Calu3 (cell line): ENCODE results near the gene MYH6. TPM values are rescaled to one million over a fixed set of nuclear protein-coding genes. Genes with fewer than 3 reads are reported as not detected.
"Not testable (repeated sequence)": the region's sequence is repeated elsewhere in the genome, so short reads cannot be mapped to it uniquely, and the experiment has no call there.

Experiments
- BruUV-seq: library from RNA; stranded (reverse); fragments of 400-500 nt; replicated peaks from 2 replicates; lab custom pipeline; 2021; lab: Mats Ljungman, UMichigan
- CTCF ChIA-PET: fragments of 300-600 bp; sonication (Branson Sonifier 250); formaldehyde crosslinking; loops from one replicate; lab custom pipeline; 2022; ENCODE audit warnings: antibody characterized with exemption; lab: Charles Lee
- DNase-seq: peaks from one replicate; pipeline ENCODE4 v3.0.0; 2022
- H3K27ac Mint-ChIP-seq: one replicate; pipeline ENCODE4 v1.8.0; 2022; ENCODE audit warnings: mixed read lengths; ENCODE audit not compliant: unreplicated experiment
- H3K27me3 Mint-ChIP-seq: one replicate; pipeline ENCODE4 v1.8.0; 2022; ENCODE audit warnings: mixed read lengths; ENCODE audit not compliant: unreplicated experiment
- H3K36me3 Mint-ChIP-seq: one replicate; pipeline ENCODE4 v1.8.0; 2022; ENCODE audit warnings: mild to moderate bottlenecking, moderate library complexity, mixed read lengths; ENCODE audit not compliant: insufficient read depth, unreplicated experiment
- H3K4me1 Mint-ChIP-seq: one replicate; pipeline ENCODE4 v1.8.0; 2022; ENCODE audit warnings: mild to moderate bottlenecking, low read depth, mixed read lengths; ENCODE audit not compliant: unreplicated experiment
- H3K4me3 Mint-ChIP-seq: one replicate; pipeline ENCODE4 v1.8.0; 2022; ENCODE audit warnings: mild to moderate bottlenecking, low read depth, moderate library complexity, mixed read lengths; ENCODE audit not compliant: unreplicated experiment
- H3K9me3 Mint-ChIP-seq: one replicate; pipeline ENCODE4 v1.8.0; 2022; ENCODE audit warnings: low read depth, mixed read lengths; ENCODE audit not compliant: unreplicated experiment
- CTCF ChIP-seq: fragments of 200-600 bp; IDR thresholded peaks from one replicate; pipeline ENCODE4 v1.8.0; 2022; ENCODE audit warnings: antibody characterized with exemption; ENCODE audit not compliant: unreplicated experiment
- intact Hi-C: fragments of 100-400 bp; cut with micrococcal nuclease; formaldehyde crosslinking; loops from one replicate; pipeline ENCODE4 v1.10.0; 2022; ENCODE audit not compliant: unreplicated experiment
- total RNA-seq: library from RNA; stranded (reverse); gene quantifications from 2 replicates; pipeline ENCODE4 v1.2.3, GENCODE V29; 2022

Gene MYH6
- total RNA-seq, 1 experiment from 2014 or later = not detected

GRCh38 chr14:23392613-23393012 lies 15.5 kb downstream of the MYH6 start:
- BruUV-seq = no TSS peak
- Mint-ChIP-seq H3K27me3 (peaks cover 92% of the 10 kb centered on the region), H3K4me1 (no peaks in the 10 kb centered on the region), H3K9me3 (no peaks in the 10 kb centered on the region), H3K27ac (no peak overlapping the region), H3K4me3 (no peak overlapping the region), H3K36me3 (no peaks in the 10 kb centered on the region)
- DNase-seq = no peak
- intact Hi-C loops = no loop called here
- TF ChIP-seq CTCF = no peak
- CTCF ChIA-PET = interaction anchor here (0.6 to 1.1 kb wide), 2 partner anchors 22 to 44 kb away, joined by 4 to 6 read pairs; no protein-coding TSS in a partner anchor

- peaks cover 94% of the 10 kb centered on the region for H3K27me3 Mint-ChIP-seq
- intact Hi-C loops, H3K9me3 Mint-ChIP-seq, H3K4me3 Mint-ChIP-seq, H3K36me3 Mint-ChIP-seq, BruUV-seq, DNase-seq, H3K27ac Mint-ChIP-seq, H3K4me1 Mint-ChIP-seq, CTCF ChIA-PET: not testable (repeated sequence)
These were observed 18.2 kb downstream of the MYH6 start for GRCh38 chr14:23389871-23390270.

GRCh38 chr14:23389396-23389795 lies 18.7 kb downstream of the MYH6 start:
- CTCF ChIA-PET = no interaction called here
- Mint-ChIP-seq H3K36me3 (no peaks in the 10 kb centered on the region), H3K27ac (no peak overlapping the region), H3K4me3 (no peak overlapping the region), H3K27me3 (peaks cover 99% of the 10 kb centered on the region), H3K4me1 (no peaks in the 10 kb centered on the region), H3K9me3 (no peaks in the 10 kb centered on the region)
- intact Hi-C loops = no loop called here
- TF ChIP-seq CTCF = no peak
- no peak for DNase-seq
- no TSS peak for BruUV-seq

GRCh38 chr14:23388996-23389395 lies 19.1 kb downstream of the MYH6 start:
- no TSS peak for BruUV-seq
- CTCF ChIA-PET = no interaction called here
- Mint-ChIP-seq H3K4me1 (no peaks in the 10 kb centered on the region), H3K9me3 (no peaks in the 10 kb centered on the region), H3K36me3 (no peaks in the 10 kb centered on the region), H3K27ac (no peak overlapping the region), H3K27me3 (peaks cover 100% of the 10 kb centered on the region), H3K4me3 (no peak overlapping the region)
- DNase-seq = no peak
- intact Hi-C loops = no loop called here
- no peak for TF ChIP-seq CTCF
